HG02852 (cell line): ENCODE measurements around the gene HOXB4.

ENCODE experiments used
- ATAC-seq: cut with Tn5 transposase; IDR thresholded peaks from one replicate; pipeline ENCODE4 v1.9.1; 2021; ENCODE audit warnings: mild to moderate bottlenecking, moderate library complexity; ENCODE audit not compliant: unreplicated experiment

HOXB4 gene

GRCh38 chr17:48561884-48562810 is 16.0 kb downstream of the HOXB4 start:
- no peak for ATAC-seq

GRCh38 chr17:48559840-48560817 is 18.0 kb downstream of the HOXB4 start:
- no peak for ATAC-seq

GRCh38 chr17:48559122-48559839 is 18.9 kb downstream of the HOXB4 start:
- ATAC-seq = no peak

- ATAC-seq = no peak
These were observed 19.4 kb downstream of the HOXB4 start for GRCh38 chr17:48558831-48559121.

- ATAC-seq = no peak
These were observed 19.9 kb downstream of the HOXB4 start for GRCh38 chr17:48558057-48558830.

- ATAC-seq = no peak
These were observed 21.4 kb downstream of the HOXB4 start for GRCh38 chr17:48556576-48557401.

- ATAC-seq = no peak
These were observed 21.9 kb downstream of the HOXB4 start for GRCh38 chr17:48556229-48556575.

- ATAC-seq = no peak
These were observed 22.6 kb downstream of the HOXB4 start for GRCh38 chr17:48555258-48556228.

GRCh38 chr17:48554412-48555257 is 23.5 kb downstream of the HOXB4 start:
- ATAC-seq = no peak

GRCh38 chr17:48553826-48554225 is 24.3 kb downstream of the HOXB4 start:
- ATAC-seq = no peak

- no peak for ATAC-seq
These were observed 25.0 kb downstream of the HOXB4 start for GRCh38 chr17:48553190-48553547.

- no peak for ATAC-seq
These were observed 25.5 kb downstream of the HOXB4 start for GRCh38 chr17:48552466-48553189.

GRCh38 chr17:48551596-48552465 is 26.3 kb downstream of the HOXB4 start:
- ATAC-seq = no peak

- ATAC-seq = no peak
These were observed 27.0 kb downstream of the HOXB4 start for GRCh38 chr17:48551214-48551555.

GRCh38 chr17:48550502-48551213 is 27.5 kb downstream of the HOXB4 start:
- no peak for ATAC-seq
